ENCODE data around the gene INPP5J.
"Not testable (repeated sequence)": the region's sequence is repeated elsewhere in the genome, so short reads cannot be mapped to it uniquely, and the experiment has no call there.

INPP5J gene

DNA sequence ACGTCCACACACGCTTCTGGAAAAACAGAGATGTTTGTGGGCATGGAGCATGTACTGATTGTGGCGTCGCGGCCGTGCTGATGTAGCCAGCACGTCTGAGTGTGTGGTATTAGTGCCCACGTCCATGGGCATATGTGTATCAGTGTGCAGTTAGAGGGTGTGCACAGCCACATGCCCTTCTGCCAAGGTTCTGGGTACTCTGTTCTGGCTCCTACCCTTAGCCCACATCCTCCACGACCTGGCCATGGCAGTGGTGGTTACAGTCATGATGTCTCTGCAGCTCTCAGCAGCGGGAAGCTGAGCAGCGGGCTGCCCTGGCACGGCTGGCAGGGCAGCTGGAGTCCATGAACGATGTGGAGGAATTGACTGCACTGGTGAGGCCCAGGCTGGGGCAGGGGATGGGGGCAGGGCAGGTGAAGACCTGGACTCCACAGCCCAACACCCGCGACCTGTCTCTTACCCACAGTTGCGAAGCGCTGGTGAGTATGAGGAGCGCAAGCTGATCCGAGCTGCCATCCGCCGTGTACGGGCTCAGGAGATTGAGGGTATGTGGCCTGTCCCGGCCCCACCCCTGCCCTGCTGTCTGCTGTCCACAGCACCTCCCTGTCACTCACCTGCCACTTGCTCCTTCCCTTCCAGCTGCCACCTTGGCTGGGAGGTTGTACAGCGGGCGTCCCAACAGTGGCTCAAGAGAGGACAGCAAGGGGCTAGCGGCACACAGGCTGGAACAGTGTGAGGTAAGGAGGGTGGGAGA lies 34.4 kb upstream of the INPP5J start:
- no peak for DNase-seq (ENCODE audit: low read depth)

DNA sequence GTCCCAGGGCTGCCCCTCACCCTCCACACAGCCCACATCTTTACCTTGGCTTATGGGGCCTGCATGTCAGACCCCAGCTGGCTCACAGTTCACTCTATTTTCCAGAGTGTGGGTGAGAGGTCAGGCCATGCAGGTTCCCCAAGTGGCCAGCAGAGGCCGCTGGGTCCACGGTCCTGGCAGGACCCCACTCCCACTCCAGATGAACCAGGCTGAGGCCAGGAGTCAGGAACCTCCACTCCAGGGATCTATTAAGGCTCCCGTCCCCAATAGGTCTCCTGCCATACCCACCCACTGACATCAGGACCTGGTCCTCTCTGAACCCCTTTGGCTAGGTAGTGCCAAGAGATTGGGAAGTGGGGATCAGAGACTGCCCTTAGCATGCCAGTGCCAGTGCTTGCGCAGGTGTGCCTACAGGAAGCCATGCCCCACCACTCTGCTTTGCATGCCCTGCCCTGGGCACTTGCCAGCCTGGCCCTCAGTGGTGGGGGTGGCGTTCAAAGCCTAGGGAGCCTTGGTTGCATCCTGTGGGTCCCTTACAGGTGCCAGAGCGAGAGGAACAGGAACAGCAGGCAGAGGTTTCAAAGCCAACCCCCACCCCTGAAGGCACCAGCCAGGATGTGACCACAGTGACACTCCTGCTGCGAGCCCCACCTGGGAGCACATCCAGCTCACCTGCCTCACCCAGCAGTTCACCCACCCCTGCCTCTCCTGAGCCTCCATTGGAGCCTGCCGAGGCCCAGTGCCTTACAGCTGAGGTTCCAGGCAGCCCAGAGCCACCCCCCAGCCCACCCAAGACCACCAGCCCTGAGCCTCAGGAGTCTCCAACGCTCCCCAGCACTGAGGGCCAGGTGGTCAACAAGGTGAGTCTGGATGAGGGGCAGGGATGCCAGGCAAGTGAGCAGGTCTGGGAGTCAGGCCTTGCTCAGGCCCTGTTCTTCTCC lies 33.3 kb upstream of the INPP5J start:
- no peak for DNase-seq (ENCODE audit: low read depth)

DNA sequence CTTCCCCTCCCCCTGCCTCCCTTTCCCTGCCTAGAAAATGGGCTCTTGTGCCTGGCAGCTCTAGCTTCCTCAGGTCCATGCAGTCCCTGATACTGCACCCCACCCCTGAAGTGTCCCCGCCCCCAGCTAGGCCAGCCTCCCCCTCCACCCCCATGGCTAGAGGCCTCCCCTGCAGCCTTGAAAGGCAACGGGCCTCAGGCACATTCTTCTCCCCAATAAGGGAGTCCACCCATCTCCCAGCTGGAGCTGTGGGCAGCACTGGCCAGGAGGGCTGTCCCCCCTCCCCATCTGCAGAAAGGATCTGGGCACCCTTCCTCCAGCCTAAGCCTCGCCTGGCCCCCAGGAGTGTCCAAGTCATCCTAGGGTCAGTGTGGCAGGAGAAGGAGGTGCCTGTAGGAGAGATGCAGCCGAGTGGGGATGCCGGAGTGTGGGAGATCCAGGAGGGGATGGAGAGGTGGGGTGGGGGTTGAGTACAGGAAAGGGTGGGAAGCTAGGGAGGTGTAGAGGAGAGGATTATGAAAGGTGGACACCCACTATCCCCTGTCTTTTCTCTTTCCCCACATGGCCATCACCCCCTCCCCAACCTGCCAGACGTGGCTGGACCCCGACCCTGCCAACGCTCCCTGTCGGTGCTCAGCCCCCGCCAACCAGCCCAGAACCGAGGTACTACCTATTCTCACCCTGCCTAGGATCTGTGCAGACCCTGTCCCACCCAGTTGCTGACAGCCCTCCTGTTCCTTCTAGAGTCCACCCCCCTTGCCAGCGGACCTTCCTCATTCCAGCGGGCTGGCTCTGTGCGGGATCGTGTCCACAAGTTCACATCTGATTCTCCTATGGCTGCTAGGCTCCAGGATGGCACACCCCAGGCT lies 32.3 kb upstream of the INPP5J start:
- DNase-seq (ENCODE audit: low read depth): no peak

DNA sequence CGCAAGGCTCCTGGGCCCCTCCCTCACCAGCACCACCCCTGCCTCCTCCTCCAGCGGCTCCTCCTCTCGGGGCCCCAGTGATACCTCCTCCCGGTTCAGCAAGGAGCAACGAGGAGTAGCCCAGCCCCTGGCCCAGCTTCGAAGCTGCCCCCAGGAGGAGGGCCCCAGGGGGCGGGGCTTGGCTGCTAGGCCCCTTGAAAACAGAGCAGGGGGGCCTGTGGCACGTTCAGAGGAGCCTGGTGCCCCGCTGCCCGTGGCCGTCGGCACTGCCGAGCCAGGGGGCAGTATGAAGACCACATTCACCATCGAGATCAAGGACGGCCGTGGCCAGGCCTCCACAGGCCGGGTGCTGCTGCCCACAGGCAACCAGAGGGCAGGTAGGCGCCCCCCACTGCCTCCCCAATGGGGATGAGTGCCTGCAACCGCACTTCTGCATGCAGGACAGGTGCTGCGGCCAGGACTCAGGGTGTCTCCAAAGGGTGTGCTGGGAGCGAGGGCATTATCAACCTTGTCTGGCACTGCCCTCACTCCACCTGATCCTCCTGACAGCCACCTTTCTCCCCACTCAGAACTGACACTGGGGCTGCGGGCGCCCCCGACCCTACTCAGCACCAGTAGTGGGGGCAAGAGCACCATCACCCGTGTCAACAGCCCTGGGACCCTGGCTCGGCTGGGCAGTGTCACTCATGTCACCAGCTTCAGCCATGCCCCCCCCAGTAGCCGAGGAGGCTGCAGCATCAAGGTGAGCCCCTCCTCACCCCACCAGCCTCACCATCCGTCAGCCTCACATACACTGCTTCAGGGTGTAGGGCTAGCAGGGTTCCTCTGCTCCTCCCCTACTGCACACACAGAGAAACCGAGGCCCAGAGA lies 31.4 kb upstream of the INPP5J start:
- DNase-seq (ENCODE audit: low read depth): no peak

GRCh38 chr22:31092161-31092560 lies 30.6 kb upstream of the INPP5J start:
- DNase-seq (ENCODE audit: low read depth): no peak

GRCh38 chr22:31093086-31093850 lies 29.5 kb upstream of the INPP5J start:
- no peak for DNase-seq (ENCODE audit: low read depth)

DNA sequence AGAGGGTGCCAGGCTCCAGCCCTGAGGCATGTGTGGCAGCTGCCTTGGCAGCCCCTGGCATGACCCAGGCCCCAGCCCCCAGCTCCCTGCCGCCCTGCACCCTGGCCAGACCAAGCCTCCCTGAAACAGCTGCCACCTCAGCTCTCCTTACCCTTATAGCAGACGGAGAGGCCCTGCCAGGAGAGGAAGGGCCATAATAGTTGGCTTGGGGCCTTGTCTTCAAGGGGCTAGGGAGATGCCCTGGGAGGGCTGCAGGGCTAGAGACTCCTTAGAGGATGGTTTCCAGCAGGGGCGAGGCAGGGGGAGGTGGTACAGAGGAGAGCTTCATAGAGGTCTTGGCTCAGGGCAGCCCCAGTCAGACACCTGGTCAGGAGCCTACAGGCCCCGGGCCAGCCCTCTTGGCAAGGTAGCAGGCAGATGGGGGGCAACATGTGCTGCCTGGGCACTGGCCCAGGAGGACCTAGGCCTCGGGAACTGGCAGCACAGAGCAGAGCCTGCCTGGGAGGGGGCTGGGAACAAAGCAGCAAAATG lies 28.7 kb upstream of the INPP5J start:
- DNase-seq (ENCODE audit: low read depth): no peak

DNA sequence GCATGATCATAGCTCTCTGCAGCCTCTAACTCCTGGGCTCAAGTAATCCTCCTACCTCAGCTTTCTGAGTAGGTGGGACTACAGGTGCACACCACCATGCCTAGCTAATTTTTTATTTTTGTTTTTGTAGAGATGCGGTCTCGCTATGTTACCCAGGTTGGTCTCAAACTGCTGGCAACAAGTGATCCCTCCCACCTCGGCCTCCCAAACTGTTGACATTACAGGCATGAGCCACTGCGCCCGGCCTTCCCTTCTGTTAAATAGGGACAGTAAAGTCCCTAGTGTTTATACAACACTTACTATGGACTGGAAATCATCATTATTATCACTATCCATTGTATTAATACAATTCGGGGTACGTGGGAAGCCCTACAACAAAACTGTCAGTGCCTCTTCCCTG lies 28.0 kb upstream of the INPP5J start:
- no peak for DNase-seq (ENCODE audit: low read depth)

DNA sequence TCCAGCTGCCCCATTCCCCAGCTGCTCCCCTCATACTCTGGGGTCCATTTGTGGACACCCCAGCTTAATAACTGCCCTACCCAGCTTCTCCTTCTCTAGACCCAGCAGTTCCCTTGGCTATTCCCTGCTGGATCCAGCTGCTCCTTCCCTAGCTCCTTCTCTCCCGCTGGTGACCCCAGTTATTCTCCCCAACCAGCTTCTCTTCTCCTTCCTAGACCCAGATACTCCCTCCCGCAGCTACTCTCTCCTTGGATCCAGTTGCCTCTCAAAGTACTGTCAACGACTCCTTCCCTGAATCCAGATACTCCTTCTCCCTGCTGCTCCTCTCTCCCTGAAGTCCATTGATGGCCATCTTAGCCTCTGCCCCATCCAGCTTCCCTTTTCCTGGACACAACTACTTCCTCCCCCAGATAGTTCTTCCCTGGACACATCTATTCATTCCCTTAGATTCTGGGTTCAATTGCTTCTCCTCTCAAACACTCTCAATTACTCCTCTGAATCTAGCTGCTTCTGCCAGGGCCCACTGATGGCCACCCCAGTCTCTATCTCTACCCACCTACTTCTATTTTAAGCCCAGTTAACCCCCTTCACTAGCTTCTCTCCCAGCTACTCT lies 27.0 kb upstream of the INPP5J start:
- no peak for DNase-seq (ENCODE audit: low read depth)

DNA sequence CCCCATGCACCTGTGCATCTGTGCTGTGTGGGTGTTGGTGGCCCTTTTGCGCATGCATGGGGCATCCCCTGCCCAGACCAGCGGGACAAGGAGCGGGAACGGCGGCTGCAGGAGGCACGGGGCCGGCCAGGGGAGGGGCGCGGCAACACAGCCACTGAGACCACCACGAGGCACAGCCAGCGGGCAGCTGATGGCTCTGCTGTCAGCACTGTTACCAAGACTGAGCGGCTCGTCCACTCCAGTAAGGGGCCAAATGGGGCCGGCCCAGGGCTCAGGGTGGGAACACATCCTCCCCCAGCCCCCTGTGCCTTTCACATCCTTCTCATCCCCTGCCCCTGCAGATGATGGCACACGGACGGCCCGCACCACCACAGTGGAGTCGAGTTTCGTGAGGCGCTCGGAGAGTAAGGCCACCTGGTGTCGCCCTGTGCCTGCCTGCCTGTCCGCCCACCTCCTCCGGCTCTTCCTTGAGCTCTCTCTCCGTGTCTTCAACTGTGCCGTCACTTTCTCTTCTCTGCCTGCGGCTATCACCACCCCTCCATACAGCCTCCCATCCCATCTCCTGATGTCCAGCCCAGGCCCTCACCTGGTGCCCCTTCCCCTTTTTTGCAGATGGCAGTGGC lies 26.0 kb upstream of the INPP5J start:
- no peak for DNase-seq (ENCODE audit: low read depth)

DNA sequence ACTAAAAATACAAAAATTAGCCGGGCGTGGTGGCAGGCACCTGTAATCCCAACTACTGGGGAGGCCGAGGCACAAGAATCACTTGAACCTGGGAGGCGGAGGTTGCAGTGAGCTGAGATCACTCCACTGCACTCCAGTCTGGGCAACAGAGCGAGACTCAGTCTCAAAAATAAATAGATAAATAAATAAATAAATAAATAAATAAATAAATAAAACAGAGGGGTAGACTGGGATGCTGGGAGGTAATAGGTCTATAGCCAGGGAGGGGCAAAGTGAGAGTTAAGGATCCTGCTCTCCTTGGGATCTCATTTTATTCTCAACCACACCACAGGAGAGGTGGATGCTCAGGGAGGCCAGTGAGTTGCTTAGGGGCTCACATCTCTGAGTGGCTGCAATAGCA lies 25.2 kb upstream of the INPP5J start:
- not testable (repeated sequence) for DNase-seq (ENCODE audit: low read depth)

- DNase-seq (ENCODE audit: low read depth): no peak
Observed at GRCh38 chr22:31097941-31098631, 24.7 kb upstream of the INPP5J start.

GRCh38 chr22:31098632-31099110 lies 24.1 kb upstream of the INPP5J start:
- no peak for DNase-seq (ENCODE audit: low read depth)

- DNase-seq (ENCODE audit: low read depth): no peak
Observed at GRCh38 chr22:31099386-31099785, 23.4 kb upstream of the INPP5J start.

DNA sequence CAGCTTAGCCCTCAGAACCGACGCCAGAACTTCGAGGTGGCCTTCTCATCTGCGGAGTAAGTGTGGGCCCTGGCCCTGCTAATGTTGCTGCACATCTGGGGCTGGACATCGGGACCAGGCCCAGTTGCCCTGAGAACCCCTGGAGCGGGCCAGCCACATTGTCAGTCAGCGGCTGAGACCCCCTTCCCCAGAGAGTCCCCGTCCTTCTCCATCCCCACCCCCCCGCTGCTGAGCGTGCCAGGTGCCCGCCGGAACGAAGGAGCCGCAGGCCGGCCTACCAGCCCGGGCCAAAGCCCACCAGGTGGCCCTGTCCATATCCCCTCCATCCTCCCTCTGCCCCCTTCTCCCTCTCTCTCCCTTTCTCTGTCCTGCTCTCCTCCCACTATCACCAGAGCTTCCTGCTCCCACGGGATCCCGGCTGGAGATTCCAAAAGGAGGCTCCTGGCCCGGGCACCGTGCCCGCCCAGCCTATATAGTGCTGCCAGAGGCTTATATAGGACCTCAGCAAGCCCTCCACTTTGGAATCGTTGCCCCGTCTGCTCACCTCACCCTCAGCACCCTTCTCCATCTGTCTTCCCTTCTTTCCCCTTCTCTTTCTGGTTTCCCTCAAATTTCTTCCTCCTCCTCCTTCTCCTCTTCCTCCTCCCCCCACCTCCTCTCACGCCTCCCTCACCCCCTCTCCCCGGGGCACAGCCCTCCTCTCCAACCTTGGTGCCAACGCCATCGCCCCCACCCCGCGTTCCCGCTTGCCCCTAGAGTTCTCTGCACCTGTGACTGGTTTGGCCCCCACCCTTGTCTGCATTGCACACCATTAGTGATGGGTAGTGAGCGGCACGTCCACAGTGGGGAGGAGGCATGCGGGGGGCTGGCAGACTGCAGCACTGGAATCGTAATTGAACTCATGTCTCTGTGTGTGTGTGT lies 22.7 kb upstream of the INPP5J start:
- DNase-seq (ENCODE audit: low read depth): no peak

- DNase-seq (ENCODE audit: low read depth): no peak
Observed at GRCh38 chr22:31100762-31101525, 21.8 kb upstream of the INPP5J start.
